VCaP (cell line): ENCODE data around the gene PDE11A.
A peak's percentile ranks its signal among the peaks of the same experiment; 100 is the strongest.

Experiments used
- H3K27ac ChIP-seq: fragments of 450-650 bp; 2 replicates; pipeline ENCODE4 v1.5.1; 2017
- TF ChIP-seq, protein P1 (sequence below): fragments of 450-650 bp; conservative IDR thresholded peaks from 2 replicates; pipeline ENCODE4 v1.5.1; 2017; ENCODE audit warnings: mild to moderate bottlenecking, moderate library complexity

PDE11A gene

DNA sequence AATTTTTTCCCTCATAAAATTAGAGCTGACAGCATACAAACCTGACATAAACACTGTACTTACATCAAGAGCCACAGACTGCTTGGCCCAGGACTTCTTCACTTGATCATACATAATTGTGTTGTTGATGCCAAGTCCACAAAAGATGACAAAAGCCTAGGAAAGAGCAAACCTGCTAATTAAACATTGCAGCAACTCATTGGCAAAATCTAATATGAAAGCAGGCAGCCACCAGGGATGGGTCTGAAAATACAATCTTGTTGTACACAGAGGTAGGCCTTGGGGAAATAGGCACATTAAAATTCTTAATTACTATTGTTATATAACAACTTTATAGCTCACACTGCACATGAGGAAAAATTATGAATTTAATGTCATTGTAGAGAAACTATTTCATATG, 255.8 kb downstream of the PDE11A start:
- TF ChIP-seq, protein P1, sequence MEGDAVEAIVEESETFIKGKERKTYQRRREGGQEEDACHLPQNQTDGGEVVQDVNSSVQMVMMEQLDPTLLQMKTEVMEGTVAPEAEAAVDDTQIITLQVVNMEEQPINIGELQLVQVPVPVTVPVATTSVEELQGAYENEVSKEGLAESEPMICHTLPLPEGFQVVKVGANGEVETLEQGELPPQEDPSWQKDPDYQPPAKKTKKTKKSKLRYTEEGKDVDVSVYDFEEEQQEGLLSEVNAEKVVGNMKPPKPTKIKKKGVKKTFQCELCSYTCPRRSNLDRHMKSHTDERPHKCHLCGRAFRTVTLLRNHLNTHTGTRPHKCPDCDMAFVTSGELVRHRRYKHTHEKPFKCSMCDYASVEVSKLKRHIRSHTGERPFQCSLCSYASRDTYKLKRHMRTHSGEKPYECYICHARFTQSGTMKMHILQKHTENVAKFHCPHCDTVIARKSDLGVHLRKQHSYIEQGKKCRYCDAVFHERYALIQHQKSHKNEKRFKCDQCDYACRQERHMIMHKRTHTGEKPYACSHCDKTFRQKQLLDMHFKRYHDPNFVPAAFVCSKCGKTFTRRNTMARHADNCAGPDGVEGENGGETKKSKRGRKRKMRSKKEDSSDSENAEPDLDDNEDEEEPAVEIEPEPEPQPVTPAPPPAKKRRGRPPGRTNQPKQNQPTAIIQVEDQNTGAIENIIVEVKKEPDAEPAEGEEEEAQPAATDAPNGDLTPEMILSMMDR, result no peak
- no peak overlapping the region for H3K27ac ChIP-seq

DNA sequence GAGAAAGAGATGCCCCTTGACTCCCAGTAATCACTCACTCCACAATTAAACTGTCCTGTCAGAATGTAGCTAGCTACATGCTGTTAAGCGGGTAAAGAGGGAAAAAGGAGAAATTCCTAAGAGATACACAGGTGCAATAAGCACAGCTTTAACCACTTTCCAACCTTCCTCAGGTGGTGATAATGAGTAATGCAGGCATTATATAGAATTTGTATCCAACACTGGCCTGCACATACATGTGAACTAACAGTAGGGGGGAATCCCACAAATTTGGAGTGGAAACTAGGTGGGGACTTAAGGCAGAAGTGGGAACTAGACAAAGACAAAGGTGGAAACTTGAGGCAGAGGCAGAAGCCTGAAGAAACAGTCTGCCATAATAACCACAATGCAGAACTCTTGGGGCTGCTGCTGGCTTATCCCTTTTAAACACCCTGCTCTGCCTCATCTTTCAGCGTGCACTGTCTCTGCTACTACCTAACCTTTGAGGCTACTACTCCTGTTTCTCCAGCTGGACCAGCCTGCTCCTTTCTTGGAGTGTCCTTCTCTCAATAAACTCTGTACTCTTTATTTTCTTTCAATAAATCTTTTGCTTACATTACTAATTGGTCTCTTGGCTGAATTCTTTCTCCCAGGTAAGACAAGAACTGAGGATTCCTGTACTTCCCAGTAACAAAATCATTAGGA, 259.7 kb downstream of the PDE11A start:
- TF ChIP-seq, protein P1, result no peak
- no peak overlapping the region for H3K27ac ChIP-seq

DNA sequence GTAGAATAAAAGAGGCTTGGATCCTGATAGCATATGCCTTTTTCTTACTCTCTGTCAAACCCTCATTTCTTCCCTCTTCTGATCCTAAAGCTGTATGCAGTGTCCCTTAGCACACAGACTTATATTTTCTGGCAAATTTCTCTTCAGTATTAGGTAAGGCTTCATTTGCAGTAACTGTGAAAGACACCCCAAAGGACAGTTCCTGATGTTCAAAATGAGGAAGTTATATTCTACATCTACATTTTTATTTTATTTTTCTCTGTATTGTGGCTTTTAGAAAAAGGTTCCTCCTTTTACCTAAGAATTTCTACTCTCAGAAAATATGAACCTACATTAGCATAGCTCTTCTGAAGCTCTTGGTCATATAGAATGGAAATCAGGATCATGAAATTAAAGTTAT, 261.7 kb downstream of the PDE11A start:
- TF ChIP-seq, protein P1, result no peak
- H3K27ac ChIP-seq, result no peak overlapping the region

DNA sequence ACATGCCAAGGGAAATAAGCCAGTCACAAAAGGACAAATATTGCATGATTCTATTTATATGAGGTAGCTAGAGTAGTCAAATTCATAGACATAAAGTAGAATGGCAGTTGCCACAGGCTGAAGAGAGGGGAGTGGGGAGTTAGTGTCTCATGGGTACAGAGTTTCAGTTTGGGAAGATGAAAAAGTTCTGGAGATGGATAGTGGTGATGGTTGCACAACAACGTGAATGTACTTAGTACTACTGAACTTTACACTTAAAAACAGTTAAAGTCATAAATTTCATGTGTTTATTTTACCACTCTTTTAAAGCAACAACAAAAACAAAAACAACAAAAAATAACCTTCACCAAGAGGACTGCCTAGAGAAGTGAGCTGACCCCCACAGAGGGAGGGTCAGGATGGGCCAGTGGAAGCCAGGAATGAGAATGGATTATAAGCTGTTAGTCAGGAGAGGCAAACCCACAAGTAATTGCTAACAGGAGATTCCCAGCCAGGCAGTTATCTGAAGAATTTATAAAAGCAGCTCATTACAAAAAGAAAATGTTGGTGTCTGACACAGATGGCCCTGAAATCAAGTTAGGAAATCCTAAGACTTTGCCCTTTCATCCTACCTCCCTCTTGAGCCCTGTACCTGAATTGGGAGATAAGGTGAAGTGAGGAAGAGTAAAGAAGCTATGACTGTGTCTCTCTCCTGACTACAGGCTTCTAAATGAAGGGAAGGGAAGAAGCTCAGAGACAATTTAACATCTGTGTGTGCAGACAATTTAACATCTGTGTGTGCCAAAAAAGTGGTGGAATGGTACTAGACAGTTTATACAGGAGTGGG, 263.4 kb downstream of the PDE11A start:
- H3K27ac ChIP-seq, result no peak overlapping the region
- TF ChIP-seq, protein P1, result no peak

DNA sequence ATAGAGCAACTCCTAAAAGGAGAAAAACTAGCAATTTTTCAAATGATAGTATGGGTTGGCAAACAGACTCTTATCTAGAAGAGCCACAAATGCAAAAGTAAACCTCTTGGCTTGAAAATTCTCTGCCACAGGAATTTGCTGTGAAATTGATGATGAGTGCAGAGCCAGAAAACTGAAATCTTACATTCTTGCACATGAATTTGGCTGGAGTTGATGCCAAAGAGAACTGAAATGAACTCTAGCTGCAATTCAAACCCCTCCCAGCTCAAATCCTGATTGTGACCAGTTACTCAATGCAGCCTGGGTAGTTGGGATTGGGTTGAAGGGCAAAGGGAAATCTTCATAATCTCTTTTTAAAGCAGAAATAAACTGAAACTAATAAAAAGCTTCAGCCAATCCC, 266.6 kb downstream of the PDE11A start:
- H3K27ac ChIP-seq, result no peak overlapping the region
- TF ChIP-seq, protein P1, result no peak

DNA sequence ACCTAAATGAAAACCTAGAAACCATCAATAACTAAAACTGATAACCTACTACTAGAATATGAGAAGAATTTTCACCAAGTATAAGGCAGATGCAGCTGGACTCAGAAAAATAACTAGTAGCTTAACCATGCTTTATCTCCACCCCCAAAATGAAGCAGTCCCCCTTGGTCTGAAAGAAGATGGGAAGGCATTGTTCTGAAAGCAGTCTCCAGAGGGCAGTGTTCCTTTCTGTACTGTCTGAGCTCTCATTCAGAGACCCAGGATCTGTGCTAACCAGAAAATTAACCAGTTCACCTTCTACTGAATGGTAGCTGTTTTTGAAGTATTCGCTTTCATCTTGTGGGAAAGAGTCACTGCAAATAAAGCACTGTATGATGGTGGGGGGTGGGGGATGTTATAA, 273.0 kb downstream of the PDE11A start:
- H3K27ac ChIP-seq, result no peak overlapping the region
- TF ChIP-seq, protein P1, result peak; percentile 84

DNA sequence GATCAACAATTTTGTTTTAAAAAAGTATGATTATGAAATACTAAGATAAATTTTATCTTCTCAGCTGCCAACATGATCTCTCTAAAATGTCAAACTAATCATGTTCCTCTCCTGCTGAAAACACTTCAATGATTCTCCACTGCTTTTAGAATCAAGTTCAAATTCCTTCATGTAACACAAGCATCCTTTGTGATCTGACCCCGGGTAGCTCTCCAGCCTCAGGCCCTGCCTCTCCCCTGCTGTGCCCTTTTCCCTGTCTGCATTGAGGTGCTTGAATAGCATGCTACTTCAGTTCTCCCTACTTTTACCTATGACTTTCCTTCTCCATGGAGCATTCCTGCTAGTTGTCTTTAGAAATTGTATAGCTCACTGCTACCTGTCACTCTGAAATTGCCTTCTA, 274.8 kb downstream of the PDE11A start:
- TF ChIP-seq, protein P1, result no peak
- H3K27ac ChIP-seq, result no peak overlapping the region
